ENCODE measurements around the gene KIF2C.
"Not testable (repeated sequence)": the region's sequence is repeated elsewhere in the genome, so short reads cannot be mapped to it uniquely, and the experiment has no call there.

DNA sequence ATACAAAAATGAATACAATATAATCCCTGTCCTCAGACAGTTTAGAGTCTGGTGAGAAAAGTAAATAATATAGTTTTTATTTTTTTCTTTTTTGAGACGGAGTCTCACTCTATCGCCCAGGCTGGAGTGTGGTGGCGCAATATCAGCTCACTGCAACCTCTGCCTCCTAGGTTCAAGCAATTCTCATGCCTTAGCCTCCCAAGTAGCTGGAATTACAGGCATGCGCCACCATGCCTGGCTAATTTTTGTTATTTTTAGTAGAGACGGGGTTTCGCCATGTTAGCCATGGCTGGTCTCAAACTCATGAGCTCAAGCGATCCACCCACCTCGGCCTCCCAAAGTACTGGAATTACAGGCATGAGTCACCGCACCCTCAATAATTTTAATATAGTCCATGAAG is 40.3 kb upstream of the KIF2C start:
- not testable (repeated sequence) for TF ChIP-seq NBN (IDR thresholded peaks at IDR 0.05; ENCODE audit: low read depth); ESRRA (IDR thresholded peaks at IDR 0.05; ENCODE audit: borderline replicate concordance, low read depth); HLTF (IDR thresholded peaks at IDR 0.05); COPS2 (conservative IDR thresholded peaks at IDR 0.05); CTCF (IDR thresholded peaks at IDR 0.05 in 2 of 3, conservative IDR thresholded peaks at IDR 0.05 in 1 of 3; ENCODE audit: insufficient read depth in 2 of 3, low read depth in 1 of 3, low read length in 3 of 3); POLR3A (IDR thresholded peaks at IDR 0.05; ENCODE audit: borderline replicate concordance, extremely low read depth, insufficient read depth, insufficient read length); ZNF121 (CRISPR knock-in tag; conservative IDR thresholded peaks at IDR 0.05); BRCA1 (IDR thresholded peaks at IDR 0.05); BRCA1 (CRISPR knock-in tag; IDR thresholded peaks at IDR 0.05); GATAD2A (IDR thresholded peaks at IDR 0.05); CBX8 (IDR thresholded peaks at IDR 0.05; ENCODE audit: borderline replicate concordance, extremely low read depth, low read depth, low read length, poor library complexity, severe bottlenecking)
- TF ChIP-seq, protein P1, sequence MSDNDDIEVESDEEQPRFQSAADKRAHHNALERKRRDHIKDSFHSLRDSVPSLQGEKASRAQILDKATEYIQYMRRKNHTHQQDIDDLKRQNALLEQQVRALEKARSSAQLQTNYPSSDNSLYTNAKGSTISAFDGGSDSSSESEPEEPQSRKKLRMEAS (CRISPR knock-in tag; IDR thresholded peaks at IDR 0.05): not testable (repeated sequence)
- TF ChIP-seq, protein P2, sequence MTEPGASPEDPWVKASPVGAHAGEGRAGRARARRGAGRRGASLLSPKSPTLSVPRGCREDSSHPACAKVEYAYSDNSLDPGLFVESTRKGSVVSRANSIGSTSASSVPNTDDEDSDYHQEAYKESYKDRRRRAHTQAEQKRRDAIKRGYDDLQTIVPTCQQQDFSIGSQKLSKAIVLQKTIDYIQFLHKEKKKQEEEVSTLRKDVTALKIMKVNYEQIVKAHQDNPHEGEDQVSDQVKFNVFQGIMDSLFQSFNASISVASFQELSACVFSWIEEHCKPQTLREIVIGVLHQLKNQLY (CRISPR knock-in tag; conservative IDR thresholded peaks at IDR 0.05): not testable (repeated sequence)
- TF ChIP-seq, protein P3, sequence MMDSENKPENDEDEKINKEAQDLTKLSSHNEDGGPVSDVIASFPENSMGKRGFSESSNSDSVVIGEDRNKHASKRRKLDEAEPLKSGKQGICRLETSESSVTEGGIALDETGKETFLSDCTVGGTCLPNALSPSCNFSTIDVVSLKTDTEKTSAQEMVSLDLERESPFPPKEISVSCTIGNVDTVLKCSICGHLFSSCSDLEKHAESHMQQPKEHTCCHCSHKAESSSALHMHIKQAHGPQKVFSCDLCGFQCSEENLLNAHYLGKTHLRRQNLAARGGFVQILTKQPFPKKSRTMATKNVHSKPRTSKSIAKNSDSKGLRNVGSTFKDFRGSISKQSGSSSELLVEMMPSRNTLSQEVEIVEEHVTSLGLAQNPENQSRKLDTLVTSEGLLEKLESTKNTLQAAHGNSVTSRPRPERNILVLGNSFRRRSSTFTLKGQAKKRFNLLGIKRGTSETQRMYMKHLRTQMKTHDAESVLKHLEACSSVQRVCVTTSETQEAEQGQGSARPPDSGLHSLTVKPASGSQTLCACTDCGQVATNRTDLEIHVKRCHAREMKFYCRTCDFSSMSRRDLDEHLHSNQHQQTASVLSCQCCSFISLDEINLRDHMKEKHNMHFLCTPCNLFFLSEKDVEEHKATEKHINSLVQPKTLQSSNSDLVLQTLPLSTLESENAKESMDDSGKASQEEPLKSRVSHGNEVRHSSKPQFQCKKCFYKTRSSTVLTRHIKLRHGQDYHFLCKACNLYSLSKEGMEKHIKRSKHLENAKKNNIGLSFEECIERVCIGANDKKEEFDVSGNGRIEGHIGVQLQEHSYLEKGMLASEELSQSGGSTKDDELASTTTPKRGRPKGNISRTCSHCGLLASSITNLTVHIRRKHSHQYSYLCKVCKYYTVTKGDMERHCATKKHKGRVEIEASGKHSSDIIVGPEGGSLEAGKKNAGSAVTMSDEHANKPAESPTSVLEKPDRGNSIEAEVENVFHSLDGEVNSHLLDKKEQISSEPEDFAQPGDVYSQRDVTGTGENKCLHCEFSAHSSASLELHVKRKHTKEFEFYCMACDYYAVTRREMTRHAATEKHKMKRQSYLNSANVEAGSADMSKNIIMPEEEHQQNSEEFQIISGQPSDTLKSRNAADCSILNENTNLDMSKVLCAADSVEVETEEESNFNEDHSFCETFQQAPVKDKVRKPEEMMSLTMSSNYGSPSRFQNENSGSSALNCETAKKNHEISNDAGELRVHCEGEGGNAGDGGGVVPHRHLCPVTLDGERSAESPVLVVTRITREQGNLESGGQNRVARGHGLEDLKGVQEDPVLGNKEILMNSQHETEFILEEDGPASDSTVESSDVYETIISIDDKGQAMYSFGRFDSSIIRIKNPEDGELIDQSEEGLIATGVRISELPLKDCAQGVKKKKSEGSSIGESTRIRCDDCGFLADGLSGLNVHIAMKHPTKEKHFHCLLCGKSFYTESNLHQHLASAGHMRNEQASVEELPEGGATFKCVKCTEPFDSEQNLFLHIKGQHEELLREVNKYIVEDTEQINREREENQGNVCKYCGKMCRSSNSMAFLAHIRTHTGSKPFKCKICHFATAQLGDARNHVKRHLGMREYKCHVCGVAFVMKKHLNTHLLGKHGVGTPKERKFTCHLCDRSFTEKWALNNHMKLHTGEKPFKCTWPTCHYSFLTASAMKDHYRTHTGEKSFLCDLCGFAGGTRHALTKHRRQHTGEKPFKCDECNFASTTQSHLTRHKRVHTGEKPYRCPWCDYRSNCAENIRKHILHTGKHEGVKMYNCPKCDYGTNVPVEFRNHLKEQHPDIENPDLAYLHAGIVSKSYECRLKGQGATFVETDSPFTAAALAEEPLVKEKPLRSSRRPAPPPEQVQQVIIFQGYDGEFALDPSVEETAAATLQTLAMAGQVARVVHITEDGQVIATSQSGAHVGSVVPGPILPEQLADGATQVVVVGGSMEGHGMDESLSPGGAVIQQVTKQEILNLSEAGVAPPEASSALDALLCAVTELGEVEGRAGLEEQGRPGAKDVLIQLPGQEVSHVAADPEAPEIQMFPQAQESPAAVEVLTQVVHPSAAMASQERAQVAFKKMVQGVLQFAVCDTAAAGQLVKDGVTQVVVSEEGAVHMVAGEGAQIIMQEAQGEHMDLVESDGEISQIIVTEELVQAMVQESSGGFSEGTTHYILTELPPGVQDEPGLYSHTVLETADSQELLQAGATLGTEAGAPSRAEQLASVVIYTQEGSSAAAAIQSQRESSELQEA (IDR thresholded peaks at IDR 0.05; ENCODE audit: low read depth): not testable (repeated sequence)
- TF ChIP-seq, protein P4, sequence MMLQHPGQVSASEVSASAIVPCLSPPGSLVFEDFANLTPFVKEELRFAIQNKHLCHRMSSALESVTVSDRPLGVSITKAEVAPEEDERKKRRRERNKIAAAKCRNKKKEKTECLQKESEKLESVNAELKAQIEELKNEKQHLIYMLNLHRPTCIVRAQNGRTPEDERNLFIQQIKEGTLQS (IDR thresholded peaks at IDR 0.05): not testable (repeated sequence)
- TF ChIP-seq, protein P4 (CRISPR knock-in tag; conservative IDR thresholded peaks at IDR 0.05): not testable (repeated sequence)

Data from K562 (cell line).